Neuronal stem cell (in vitro differentiated cells): ENCODE results near the gene IQGAP1.

Experiments used
- DNase-seq: peaks from one replicate; pipeline ENCODE4 v3.0.0-alpha.2; 2013; ENCODE audit warnings: low spot score
- H2AFZ ChIP-seq: one replicate; pipeline ENCODE4 v1.6.1; 2013; ENCODE audit warnings: mild to moderate bottlenecking, low read length, inconsistent platforms
- H2AK5ac ChIP-seq: 2 replicates; pipeline ENCODE4 v1.6.1; 2013; ENCODE audit warnings: low read depth, mild to moderate bottlenecking, inconsistent platforms, low read length, moderate library complexity, mixed read lengths
- H2BK120ac ChIP-seq: 2 replicates; pipeline ENCODE4 v1.6.1; 2013; ENCODE audit warnings: low read depth, mild to moderate bottlenecking, inconsistent platforms, low read length, moderate library complexity, mixed read lengths
- H2BK12ac ChIP-seq: one replicate; pipeline ENCODE4 v1.6.1; 2013; ENCODE audit warnings: low read length, inconsistent platforms
- H2BK15ac ChIP-seq: 2 replicates; pipeline ENCODE4 v1.6.1; 2013; ENCODE audit warnings: mild to moderate bottlenecking, low read length, inconsistent platforms, mixed read lengths
- H2BK5ac ChIP-seq: one replicate; pipeline ENCODE4 v1.6.1; 2013; ENCODE audit warnings: inconsistent platforms, mild to moderate bottlenecking, low read length, moderate library complexity
- H3K14ac ChIP-seq: one replicate; pipeline ENCODE4 v1.6.1; 2013; ENCODE audit warnings: low read length, inconsistent platforms
- H3K18ac ChIP-seq: 2 replicates; pipeline ENCODE4 v1.6.1; 2013; ENCODE audit warnings: low read length, inconsistent platforms
- H3K23ac ChIP-seq: 2 replicates; pipeline ENCODE4 v1.6.1; 2013; ENCODE audit warnings: low read depth, mild to moderate bottlenecking, mixed read lengths, low read length, inconsistent platforms; ENCODE audit not compliant: poor library complexity
- H3K27ac ChIP-seq: replicated peaks from 3 replicates; pipeline ENCODE4 v1.5.1; 2013; ENCODE audit warnings: low read length, inconsistent platforms
- H3K27me3 ChIP-seq, 3 experiments: 2 replicates each; pipeline ENCODE4 v1.6.1; 2013; ENCODE audit warnings: low read length in 3 of 3, mild to moderate bottlenecking in 2 of 3, inconsistent platforms in 1 of 3, low read depth in 1 of 3, mixed read lengths in 1 of 3, moderate library complexity in 1 of 3; ENCODE audit not compliant: control insufficient read depth in 3 of 3, insufficient read depth in 3 of 3
- H3K36me3 ChIP-seq, 2 donors: replicated peaks in 1 of 2; 2 replicates each; pipeline ENCODE4 v1.6.1; 2013; ENCODE audit warnings: low read length in 2 of 2; ENCODE audit not compliant: control insufficient read depth in 2 of 2, insufficient read depth in 2 of 2
- H3K4ac ChIP-seq: 2 replicates; pipeline ENCODE4 v1.6.1; 2013; ENCODE audit warnings: inconsistent platforms, mild to moderate bottlenecking, low read length, moderate library complexity
- H3K4me1 ChIP-seq, 2 donors: 1 replicate in 1 of 2; 2 replicates in 1 of 2; pipeline ENCODE4 v1.6.1; 2013; ENCODE audit warnings: low read length in 2 of 2, low read depth in 1 of 2; ENCODE audit not compliant: control insufficient read depth in 2 of 2, insufficient read depth in 1 of 2
- H3K4me2 ChIP-seq: one replicate; pipeline ENCODE4 v1.6.1; 2013; ENCODE audit warnings: mild to moderate bottlenecking, low read length, inconsistent platforms; ENCODE audit not compliant: insufficient read depth, poor library complexity, severe bottlenecking
- H3K4me3 ChIP-seq, 2 donors: 2 replicates each; pipeline ENCODE4 v1.5.1; 2013; ENCODE audit warnings: low read length in 2 of 2, mild to moderate bottlenecking in 2 of 2, inconsistent platforms in 1 of 2, moderate library complexity in 1 of 2
- H3K79me1 ChIP-seq: one replicate; pipeline ENCODE4 v1.6.1; 2013; ENCODE audit warnings: low read depth, mild to moderate bottlenecking, inconsistent platforms, low read length, moderate library complexity
- H3K9ac ChIP-seq: one replicate; pipeline ENCODE4 v1.6.1; 2013; ENCODE audit warnings: mild to moderate bottlenecking, low read depth, low read length, inconsistent platforms; ENCODE audit not compliant: poor library complexity
- H3K9me3 ChIP-seq, 2 donors: replicated peaks in 1 of 2; 2 replicates each; pipeline versions ENCODE3 to v1.6.1; 2013; ENCODE audit warnings: low read length in 2 of 2, mild to moderate bottlenecking in 2 of 2, inconsistent platforms in 1 of 2, low read depth in 1 of 2, mixed read lengths in 1 of 2, moderate library complexity in 1 of 2; ENCODE audit not compliant: control insufficient read depth in 2 of 2, insufficient read depth in 1 of 2
- H4K8ac ChIP-seq: one replicate; pipeline ENCODE4 v1.6.1; 2013; ENCODE audit warnings: low read depth, mild to moderate bottlenecking, inconsistent platforms, low read length, moderate library complexity
- H4K91ac ChIP-seq: one replicate; pipeline ENCODE4 v1.6.1; 2013; ENCODE audit warnings: low read length, low read depth, mild to moderate bottlenecking, inconsistent platforms; ENCODE audit not compliant: poor library complexity
- WGBS, 2 donors: extraction: QIAGEN DNeasy Blood & Tissue Kit; methylation state at CpG; one replicate each; pipeline ENCODE4 v1.1.7; 2013; ENCODE audit warnings: missing lambda C conversion rate in 2 of 2, mixed read lengths in 1 of 2; ENCODE audit not compliant: insufficient read length in 2 of 2, insufficient replicate concordance in 1 of 2; ENCODE audit errors: extremely low coverage in 2 of 2; 5-methylcytosine and 5-hydroxymethylcytosine counted together

Gene IQGAP1

DNA sequence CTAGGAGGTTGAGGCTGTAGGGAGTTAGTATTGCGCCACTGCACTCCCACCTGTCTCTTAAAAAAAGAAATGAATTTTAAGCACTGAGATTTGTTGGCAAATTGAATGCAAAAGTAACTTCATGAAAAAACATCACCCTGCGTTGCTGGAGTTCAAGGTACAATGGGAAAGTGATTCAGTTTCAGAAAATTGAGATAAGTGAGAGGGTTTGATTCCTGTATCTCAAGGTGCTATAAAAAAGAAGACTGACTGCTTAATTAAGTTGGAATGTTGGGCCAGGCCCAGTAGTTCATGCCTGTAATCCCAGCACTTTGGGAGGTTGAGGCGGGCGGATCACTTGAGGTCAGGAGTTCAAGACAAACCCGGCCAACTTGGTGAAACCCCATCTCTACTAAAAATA, 39.1 kb downstream of the IQGAP1 start:
- no peak overlapping the region for H3K27ac ChIP-seq
- no peak overlapping the region for H3K4me3 ChIP-seq
- no CpG with 5 or more reads among the region's 5 CpGs for WGBS, 2 donors
- H2AFZ ChIP-seq, result no peak overlapping the region
- H3K4me1 ChIP-seq, result peaks cover 4% of the 10 kb centered on the region in 2 donors
- no peak overlapping the region for H3K14ac ChIP-seq
- H3K18ac ChIP-seq, result no peak overlapping the region
- H2AK5ac ChIP-seq, result no peak overlapping the region
- no peak overlapping the region for H3K4ac ChIP-seq
- H3K23ac ChIP-seq, result no peak overlapping the region
- no peak overlapping the region for H2BK120ac ChIP-seq
- DNase-seq, result no peak
- no peak overlapping the region for H2BK5ac ChIP-seq
- H2BK15ac ChIP-seq, result no peak overlapping the region
- H3K27me3 ChIP-seq, result no peaks in the 10 kb centered on the region
- no peaks in the 10 kb centered on the region for H3K79me1 ChIP-seq
- H3K36me3 ChIP-seq, result peaks cover 0 to 22% of the 10 kb centered on the region in 2 donors
- H3K4me2 ChIP-seq, result no peak overlapping the region
- no peak overlapping the region for H4K8ac ChIP-seq
- no peaks in the 10 kb centered on the region for H3K9me3 ChIP-seq
- H3K9ac ChIP-seq, result no peak overlapping the region
- H2BK12ac ChIP-seq, result no peak overlapping the region
- no peak overlapping the region for H4K91ac ChIP-seq

- Histone ChIP-seq H3K4me1 (no peaks in the 10 kb centered on the region), H3K18ac (no peak overlapping the region), H3K79me1 (no peaks in the 10 kb centered on the region), H2BK15ac (no peak overlapping the region), H3K36me3 (peaks cover 0 to 40% of the 10 kb centered on the region in 2 donors), H2AK5ac (no peak overlapping the region), H2AFZ (no peak overlapping the region), H3K27me3 (no peaks in the 10 kb centered on the region), H4K91ac (no peak overlapping the region), H2BK12ac (no peak overlapping the region), H3K14ac (no peak overlapping the region), H3K27ac (no peak overlapping the region), H3K4ac (no peak overlapping the region), H2BK5ac (no peak overlapping the region), H3K9me3 (no peaks in the 10 kb centered on the region), H3K9ac (no peak overlapping the region), H3K23ac (no peak overlapping the region), H3K4me2 (no peak overlapping the region), H4K8ac (no peak overlapping the region), H2BK120ac (no peak overlapping the region), H3K4me3 (no peak overlapping the region)
- DNase-seq, result no peak
- WGBS, 2 donors, result no CpG with 5 or more reads among the region's 1 CpG
These were observed 44.2 kb downstream of the IQGAP1 start for GRCh38 chr15:90432253-90432652.

GRCh38 chr15:90435652-90436337, 47.8 kb downstream of the IQGAP1 start:
- Histone ChIP-seq H2BK120ac (no peak overlapping the region), H2BK15ac (no peak overlapping the region), H2BK5ac (no peak overlapping the region), H3K18ac (no peak overlapping the region), H3K4me3 (no peak overlapping the region), H2AFZ (no peak overlapping the region), H3K14ac (no peak overlapping the region), H3K4me1 (no peaks in the 10 kb centered on the region), H4K91ac (no peak overlapping the region), H3K4me2 (no peak overlapping the region), H3K79me1 (no peaks in the 10 kb centered on the region), H3K9ac (no peak overlapping the region), H3K36me3 (peaks cover 0 to 29% of the 10 kb centered on the region in 2 donors), H3K27me3 (no peaks in the 10 kb centered on the region), H3K27ac (no peak overlapping the region), H3K9me3 (no peaks in the 10 kb centered on the region), H2AK5ac (no peak overlapping the region), H4K8ac (no peak overlapping the region), H3K4ac (no peak overlapping the region), H3K23ac (no peak overlapping the region), H2BK12ac (no peak overlapping the region)
- WGBS, 2 donors, result no CpG with 5 or more reads among the region's 1 CpG
- no peak for DNase-seq

- no peak overlapping the region for H2BK120ac ChIP-seq
- no peak overlapping the region for H3K4me2 ChIP-seq
These were observed 48.9 kb downstream of the IQGAP1 start for GRCh38 chr15:90436952-90437351.

More at GRCh38 chr15:90436952-90437351, 48.9 kb downstream of the IQGAP1 start:
- no peak overlapping the region for H3K4me3 ChIP-seq
- H4K8ac ChIP-seq, result no peak overlapping the region
- H3K27ac ChIP-seq, result no peak overlapping the region
- no peak overlapping the region for H2BK5ac ChIP-seq
- no peak overlapping the region for H2AK5ac ChIP-seq
- no CpG with 5 or more reads among the region's 4 CpGs for WGBS, 2 donors
- H2BK15ac ChIP-seq, result no peak overlapping the region
- no peak overlapping the region for H3K4ac ChIP-seq
- no peak overlapping the region for H2AFZ ChIP-seq
- no peak overlapping the region for H3K23ac ChIP-seq
- no peak overlapping the region for H2BK12ac ChIP-seq
- no peaks in the 10 kb centered on the region for H3K4me1 ChIP-seq
- no peak overlapping the region for H3K14ac ChIP-seq
- DNase-seq, result no peak
- no peak overlapping the region for H3K9ac ChIP-seq
- no peak overlapping the region for H4K91ac ChIP-seq
- no peaks in the 10 kb centered on the region for H3K79me1 ChIP-seq
- no peak overlapping the region for H3K18ac ChIP-seq
- peaks cover 0 to 37% of the 10 kb centered on the region in 2 donors for H3K36me3 ChIP-seq
- H3K9me3 ChIP-seq, result no peaks in the 10 kb centered on the region
- H3K27me3 ChIP-seq, result no peaks in the 10 kb centered on the region
